ENCODE data around the gene DTWD2.

GRCh38 chr5:118952992-118953651 is 35.2 kb downstream of the DTWD2 start:
- TF ChIP-seq CTCF (IDR thresholded peaks at IDR 0.05; ENCODE audit: poor library complexity) (no peak), EZH2phosphoT487 (IDR thresholded peaks at IDR 0.05; ENCODE audit: low read depth, severe bottlenecking, unreplicated experiment) (no peak)

Data from hepatocyte (in vitro differentiated cells).